IMR-90 (cell line): ENCODE data around the gene WWC1. TPM values are rescaled to one million over a fixed set of nuclear protein-coding genes. Genes with fewer than 3 reads are reported as not detected.

ENCODE experiments used
- ATAC-seq: fragments of 200-7000 bp; cut with Tn5 transposase; 2 replicates; pipeline ENCODE4 v1.9.1; 2020; ENCODE audit warnings: low read depth, mild to moderate bottlenecking, moderate library complexity
- BruUV-seq: library from RNA; stranded (reverse); fragments of 400-500 nt; replicated peaks from 2 replicates; lab custom pipeline; 2021; lab: Mats Ljungman, UMichigan
- CTCF ChIA-PET: fragments of 300-600 bp; formaldehyde crosslinking; extraction: SDS; loops from one replicate; lab custom pipeline; 2021; ENCODE audit warnings: antibody characterized with exemption; lab: Yijun Ruan, JAX
- POLR2A ChIA-PET: fragments of 300-600 bp; sonication (Branson Sonifier 250); formaldehyde crosslinking; loops from one replicate; lab custom pipeline; 2022; ENCODE audit warnings: antibody characterized with exemption; ENCODE audit not compliant: unreplicated experiment; lab: Charles Lee
- DNase-seq: peaks from one replicate; pipeline ENCODE4 v3.0.0; 2013
- H2AFZ ChIP-seq: replicated peaks from 2 replicates; pipeline ENCODE3; 2013; ENCODE audit warnings: low read length, mild to moderate bottlenecking; ENCODE audit not compliant: poor library complexity
- H2AK5ac ChIP-seq: 2 replicates; pipeline ENCODE4 v1.6.1; 2013; ENCODE audit warnings: low read depth, low read length, inconsistent platforms
- H2AK9ac ChIP-seq: replicated peaks from 2 replicates; pipeline ENCODE3; 2013; ENCODE audit warnings: mild to moderate bottlenecking, low read depth, low read length, moderate library complexity; ENCODE audit not compliant: poor library complexity
- H2BK120ac ChIP-seq: 2 replicates; pipeline ENCODE4 v1.6.1; 2013; ENCODE audit warnings: low read depth, low read length, inconsistent platforms
- H2BK15ac ChIP-seq: 3 replicates; pipeline ENCODE4 v1.6.1; 2013; ENCODE audit warnings: low read depth, low read length, inconsistent platforms
- H2BK20ac ChIP-seq: 2 replicates; pipeline ENCODE4 v1.6.1; 2013; ENCODE audit warnings: low read depth, mild to moderate bottlenecking, inconsistent platforms, low read length, moderate library complexity
- H2BK5ac ChIP-seq: 2 replicates; pipeline ENCODE4 v1.6.1; 2013; ENCODE audit warnings: mild to moderate bottlenecking, low read depth, low read length, inconsistent platforms; ENCODE audit not compliant: poor library complexity, severe bottlenecking
- H3K14ac ChIP-seq: replicated peaks from 2 replicates; pipeline ENCODE4 v1.6.1; 2013; ENCODE audit warnings: low read depth, low read length, inconsistent platforms
- H3K18ac ChIP-seq: 2 replicates; pipeline ENCODE4 v1.6.1; 2013; ENCODE audit warnings: low read depth, low read length, control low read depth
- H3K23ac ChIP-seq: 2 replicates; pipeline ENCODE4 v1.6.1; 2013; ENCODE audit warnings: low read depth, low read length, inconsistent platforms
- H3K27ac ChIP-seq: 2 replicates; pipeline ENCODE4 v1.5.1; 2013; ENCODE audit warnings: mild to moderate bottlenecking, control low read depth, low read length; ENCODE audit not compliant: insufficient read depth
- H3K27me3 ChIP-seq: 2 replicates; pipeline ENCODE4 v1.6.1; 2013; ENCODE audit warnings: low read length; ENCODE audit not compliant: control insufficient read depth, insufficient read depth
- H3K36me3 ChIP-seq: 2 replicates; pipeline ENCODE4 v1.6.1; 2013; ENCODE audit warnings: low read length, mixed read lengths; ENCODE audit not compliant: control insufficient read depth, insufficient read depth
- H3K4ac ChIP-seq: 2 replicates; pipeline ENCODE4 v1.6.1; 2013; ENCODE audit warnings: low read depth, low read length, inconsistent platforms
- H3K4me1 ChIP-seq: 2 replicates; pipeline ENCODE4 v1.6.1; 2013; ENCODE audit warnings: low read length, mixed read lengths; ENCODE audit not compliant: control insufficient read depth, insufficient read depth
- H3K4me2 ChIP-seq: 2 replicates; pipeline ENCODE4 v1.6.1; 2013; ENCODE audit warnings: low read depth, mild to moderate bottlenecking, control low read depth, low read length, moderate library complexity
- H3K4me3 ChIP-seq: 2 replicates; pipeline ENCODE4 v1.5.1; 2013; ENCODE audit warnings: low read depth, mild to moderate bottlenecking, control low read depth, low read length, moderate library complexity; ENCODE audit not compliant: insufficient read depth
- H3K56ac ChIP-seq: 2 replicates; pipeline ENCODE4 v1.6.1; 2013; ENCODE audit warnings: low read length, inconsistent platforms; ENCODE audit not compliant: insufficient read depth; ENCODE audit errors: extremely low read depth
- H3K79me1 ChIP-seq, 2 experiments: 2 replicates each; pipeline ENCODE4 v1.6.1; 2013; ENCODE audit warnings: low read length in 2 of 2, inconsistent platforms in 1 of 2, low read depth in 1 of 2
- H3K9ac ChIP-seq: 2 replicates; pipeline ENCODE4 v1.6.1; 2013; ENCODE audit warnings: low read depth, low read length, control low read depth
- H3K9me1 ChIP-seq: 2 replicates; pipeline ENCODE4 v1.6.1; 2013; ENCODE audit warnings: low read length, inconsistent platforms; ENCODE audit not compliant: insufficient read depth
- H3K9me3 ChIP-seq: 2 replicates; pipeline ENCODE4 v1.6.1; 2013; ENCODE audit warnings: low read length; ENCODE audit not compliant: control insufficient read depth, insufficient read depth
- H4K20me1 ChIP-seq: 2 replicates; pipeline ENCODE4 v1.6.1; 2013; ENCODE audit warnings: low read length, inconsistent platforms; ENCODE audit not compliant: insufficient read depth
- H4K5ac ChIP-seq: 2 replicates; pipeline ENCODE4 v1.6.1; 2013; ENCODE audit warnings: mild to moderate bottlenecking, low read depth, low read length, control low read depth
- H4K8ac ChIP-seq, 2 experiments: 2 replicates each; pipeline ENCODE4 v1.6.1; 2013; ENCODE audit warnings: low read depth in 2 of 2, low read length in 2 of 2, control low read depth in 1 of 2, inconsistent platforms in 1 of 2
- H4K91ac ChIP-seq: 2 replicates; pipeline ENCODE4 v1.6.1; 2013; ENCODE audit warnings: low read depth, low read length, inconsistent platforms; ENCODE audit not compliant: insufficient read depth
- CEBPB ChIP-seq: IDR thresholded peaks from 2 replicates; pipeline ENCODE4 v1.6.1; 2012; ENCODE audit warnings: low read depth, low read length, improper control_type of control experiment
- CHD1 ChIP-seq: IDR thresholded peaks from 2 replicates; pipeline ENCODE4 v1.6.1; 2012; ENCODE audit warnings: low read depth, low read length, improper control_type of control experiment
- FOS ChIP-seq: fragments of 150-350 bp; IDR thresholded peaks from 2 replicates; pipeline ENCODE4 v1.6.1; 2016; ENCODE audit warnings: low read depth, low read length
- MAZ ChIP-seq: IDR thresholded peaks from 2 replicates; pipeline ENCODE4 v1.6.1; 2012; ENCODE audit warnings: low read depth, mild to moderate bottlenecking, low read length, improper control_type of control experiment, moderate library complexity, borderline replicate concordance
- MXI1 ChIP-seq: IDR thresholded peaks from 2 replicates; pipeline ENCODE4 v1.6.1; 2012; ENCODE audit warnings: low read depth, mild to moderate bottlenecking, low read length, moderate library complexity, borderline replicate concordance
- NFE2L2 ChIP-seq: fragments of 150-350 bp; IDR thresholded peaks from 2 replicates; pipeline ENCODE4 v1.6.1; 2016; ENCODE audit warnings: low read depth, mild to moderate bottlenecking, low read length
- POLR2A ChIP-seq: IDR thresholded peaks from 2 replicates; pipeline ENCODE4 v1.6.1; 2012; ENCODE audit warnings: mild to moderate bottlenecking, low read depth, low read length
- RAD21 ChIP-seq: IDR thresholded peaks from 2 replicates; pipeline ENCODE4 v1.6.1; 2012; ENCODE audit warnings: low read length, improper control_type of control experiment
- RCOR1 ChIP-seq: IDR thresholded peaks from 2 replicates; pipeline ENCODE4 v1.6.1; 2012; ENCODE audit warnings: mild to moderate bottlenecking, low read length, improper control_type of control experiment; ENCODE audit not compliant: insufficient replicate concordance
- USF2 ChIP-seq: fragments of 150-350 bp; IDR thresholded peaks from 2 replicates; pipeline ENCODE4 v1.6.1; 2017; ENCODE audit warnings: mild to moderate bottlenecking, antibody characterized with exemption, low read length, low read depth
- WGBS, 2 experiments: methylation state at CpG; one replicate each; pipeline versions ENCODE4 v1.1.5 to v1.1.7; 2013; ENCODE audit warnings: missing lambda C conversion rate in 2 of 2; ENCODE audit not compliant: insufficient read length in 1 of 2; ENCODE audit errors: extremely low coverage in 2 of 2; 5-methylcytosine and 5-hydroxymethylcytosine counted together
- dilution Hi-C: fragments of 300-500 bp; cut with HindIII; formaldehyde crosslinking; loops from one replicate; pipeline ENCODE4 v1.14.3; 2018; ENCODE audit warnings: low sequenced_read_pairs; ENCODE audit not compliant: unreplicated experiment
- in situ Hi-C: fragments of 300-500 bp; cut with MboI; formaldehyde crosslinking; loops from 3 replicates; pipeline ENCODE4 v1.14.3; 2019; ENCODE audit warnings: low sequenced_read_pairs, inconsistent platforms, mixed read lengths
- intact Hi-C: fragments of 100-400 bp; cut with micrococcal nuclease; formaldehyde crosslinking; loops from 2 replicates; pipeline ENCODE4 v1.10.0; 2022
- polyA plus RNA-seq, 3 experiments: library from polyadenylated mRNA; depleted of rRNA; stranded (reverse); fragments of >200 nt; gene quantifications; 2 replicates each; pipeline ENCODE4 v1.2.3, GENCODE V29; 2012; ENCODE audit warnings: low replicate concordance in 1 of 3
- total RNA-seq: library from RNA; depleted of rRNA; stranded (reverse); fragments of >200 nt; gene quantifications from 2 replicates; pipeline ENCODE4 v1.2.3, GENCODE V29; 2012

The WWC1 gene
- total and polyA plus RNA-seq, 2 of the 4 experiments (the other 2 are of a cell fraction): 9.1 to 10.3 TPM

DNA sequence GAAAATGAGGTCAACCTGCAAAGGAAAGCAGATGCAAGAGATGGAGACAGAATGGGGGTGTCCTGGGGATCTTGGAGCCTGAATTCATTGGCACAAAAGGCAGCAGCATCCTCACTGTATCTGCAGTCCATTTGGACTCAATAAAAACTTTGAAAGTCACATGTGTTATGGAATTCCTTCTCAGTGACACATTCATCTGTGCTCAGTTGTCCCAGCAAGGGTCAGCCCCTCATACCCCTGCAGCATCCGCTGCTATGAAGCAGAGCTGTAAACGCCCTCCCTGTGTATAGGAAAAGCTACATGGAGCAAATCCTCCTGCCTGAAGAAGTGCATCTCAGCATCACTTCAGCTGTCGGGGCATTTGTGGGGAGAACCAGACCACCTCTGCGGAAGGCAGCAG lies 180.3 kb downstream of the WWC1 start:
- H2AK9ac ChIP-seq: peak overlapping the region; percentile 57
- peaks cover 19% of the 10 kb centered on the region for H3K4me1 ChIP-seq
- dilution Hi-C loops: no loop called here
- H3K9ac ChIP-seq: no peak overlapping the region
- peak overlapping the region; percentile 7; the same call in 1 of the 2 replicates for H3K27ac ChIP-seq
- peak overlapping the region; percentile 79 for H2BK20ac ChIP-seq
- peaks cover 0 to 3% of the 10 kb centered on the region in 2 experiments; a peak in 1 of 4 replicates for H3K79me1 ChIP-seq
- no peaks in the 10 kb centered on the region; the same call in 1 of the 2 replicates for H3K36me3 ChIP-seq
- H4K91ac ChIP-seq: peak overlapping the region; percentile 53; the same call in 1 of the 2 replicates
- ATAC-seq (peak; percentile 41), DNase-seq (peak; percentile 59)
- H3K4ac ChIP-seq: peak overlapping the region; percentile 75
- no TSS peak for BruUV-seq
- H3K4me2 ChIP-seq: no peak overlapping the region
- TF ChIP-seq RCOR1 (no peak), RAD21 (no peak), CEBPB (no peak), USF2 (no peak), FOS (no peak), MAZ (no peak), NFE2L2 (no peak), POLR2A (no peak), CHD1 (no peak), MXI1 (no peak)
- ChIA-PET CTCF (interaction anchor here (0.8 to 2.5 kb wide), 4 partner anchors 9 to 176 kb away, joined by 3 to 8 read pairs (median 4); no protein-coding TSS in a partner anchor), POLR2A (interaction anchor here (0.5 to 0.6 kb wide), 2 partner anchors 13 to 90 kb away, joined by 6 to 27 read pairs; no protein-coding TSS in a partner anchor)
- no peak overlapping the region for H4K5ac ChIP-seq
- H4K20me1 ChIP-seq: no peaks in the 10 kb centered on the region; the same call in 1 of the 2 replicates
- no peaks in the 10 kb centered on the region for H3K27me3 ChIP-seq
- peak overlapping the region; percentile 3 for H2BK5ac ChIP-seq
- WGBS, 2 experiments: no CpG with 5 or more reads among the region's 4 CpGs
- H2AFZ ChIP-seq: peak overlapping the region; percentile 34
- intact Hi-C loops: loop anchor here (1.0 to 5.0 kb wide), 2 partner anchors 179 to 202 kb away; partner anchors contain the start of gene WWC1
- H2AK5ac ChIP-seq: peak overlapping the region; percentile 93
- H2BK120ac ChIP-seq: peak overlapping the region; percentile 86
- H3K9me3 ChIP-seq: no peaks in the 10 kb centered on the region
- H3K4me3 ChIP-seq: no peak overlapping the region
- in situ Hi-C loops: no loop called here
- H3K23ac ChIP-seq: peak overlapping the region; percentile 59; the same call in 1 of the 2 replicates
- no peak overlapping the region for H3K18ac ChIP-seq
- peaks cover 23% of the 10 kb centered on the region for H3K9me1 ChIP-seq
- H3K14ac ChIP-seq: peak overlapping the region; percentile 25; the same call in 1 of the 2 replicates
- peak overlapping the region in 1 of 2 experiments; percentile 70; a peak in 2 of 4 replicates for H4K8ac ChIP-seq
- H2BK15ac ChIP-seq: peak overlapping the region; percentile 20; the same call in 2 of the 3 replicates
- peak overlapping the region; percentile 24; the same call in 1 of the 2 replicates for H3K56ac ChIP-seq
